Gastrocnemius medialis (tissue), 4 donors: Measurements from ENCODE around the gene SLC17A1. TPM values are rescaled to one million over a fixed set of nuclear protein-coding genes. Genes with fewer than 3 reads are reported as not detected.

Source experiments
- ATAC-seq, 2 donors: fragments of 150-250 bp; one replicate each; pipeline ENCODE4 v1.9.1; 2016
- DNase-seq, 2 donors: peaks; one replicate each; pipeline ENCODE4 v3.0.0-alpha.2; 2019
- H3K27ac ChIP-seq, 4 donors: fragments of 200-600 bp; sonication (generic); 1 replicate in 1 of 4; 2 replicates in 3 of 4; pipeline ENCODE4 v1.5.1; 2016 to 2018; ENCODE audit warnings: mild to moderate bottlenecking in 2 of 4, moderate library complexity in 1 of 4
- H3K27me3 ChIP-seq, 3 donors: fragments of 200-600 bp; sonication (generic) in 2 of 3; 1 replicate in 1 of 3; 2 replicates in 2 of 3; pipeline versions ENCODE4 v1.5.1 to v1.6.0; 2016 to 2019; ENCODE audit warnings: mild to moderate bottlenecking in 1 of 3, moderate library complexity in 1 of 3
- H3K36me3 ChIP-seq, 2 donors: fragments of 200-600 bp; sonication (generic) in 1 of 2; one replicate each; pipeline ENCODE4 v1.5.1; 2017 to 2018
- H3K4me1 ChIP-seq, 2 donors: fragments of 200-600 bp; sonication (generic) in 1 of 2; one replicate each; pipeline ENCODE4 v1.5.1; 2016 to 2017; ENCODE audit warnings: mild to moderate bottlenecking in 2 of 2
- H3K4me3 ChIP-seq, 4 donors: fragments of 200-600 bp; sonication (generic) in 3 of 4; 1 replicate in 1 of 4; 2 replicates in 3 of 4; pipeline ENCODE4 v1.5.1; 2016 to 2019; ENCODE audit warnings: mild to moderate bottlenecking in 2 of 4
- H3K9me3 ChIP-seq, 3 donors: fragments of 200-600 bp; sonication (generic) in 2 of 3; 1 replicate in 1 of 3; 2 replicates in 2 of 3; pipeline ENCODE4 v1.5.1; 2016 to 2019
- CTCF ChIP-seq, 5 experiments: fragments of 450-650 bp in 3 of 5; fragments of 200-600 bp in 2 of 5; sonication (generic) in 2 of 5; IDR thresholded peaks in 4 of 5; conservative IDR thresholded peaks in 1 of 5; 1 replicate in 4 of 5; 2 replicates in 1 of 5; pipeline ENCODE4 v1.5.1; 2016 to 2019; ENCODE audit warnings: antibody characterized with exemption in 5 of 5, mild to moderate bottlenecking in 3 of 5, moderate library complexity in 3 of 5
- POLR2A ChIP-seq, 2 donors: fragments of 450-650 bp; IDR thresholded peaks; one replicate each; pipeline ENCODE4 v1.6.1; 2017; ENCODE audit warnings: antibody characterized with exemption in 2 of 2, mild to moderate bottlenecking in 2 of 2, moderate library complexity in 2 of 2
- in situ Hi-C, 4 donors: fragments of 200-750 bp; cut with MboI; loops; one replicate each; pipeline versions ENCODE4 v1.15.0 to v1.8.0; 2017; ENCODE audit warnings: low sequenced_read_pairs in 4 of 4
- intact Hi-C: fragments of 100-400 bp; cut with DNase I; formaldehyde crosslinking; loops from one replicate; pipeline ENCODE4 v1.15.1; 2023; ENCODE audit warnings: low total_unique reads
- total RNA-seq, 4 donors: library from RNA; depleted of rRNA; stranded (reverse); fragments of >200 nt; gene quantifications; one replicate each; pipeline versions ENCODE4 v1.1.0 to v1.2.3, GENCODE V29; 2016

SLC17A1 gene
- total RNA-seq, 4 donors from 2014 or later = not detected

GRCh38 chr6:25851961-25852360, 20.1 kb upstream of the SLC17A1 start:
- Histone ChIP-seq H3K36me3 (no peaks in the 10 kb centered on the region), H3K9me3 (no peaks in the 10 kb centered on the region), H3K4me1 (no peaks in the 10 kb centered on the region), H3K27me3 (no peaks in the 10 kb centered on the region), H3K4me3 (no peak overlapping the region), H3K27ac (no peak overlapping the region)
- TF ChIP-seq POLR2A (IDR thresholded peaks at IDR 0.05) (no peak), CTCF (IDR thresholded peaks at IDR 0.05 in 4 of 5, conservative IDR thresholded peaks at IDR 0.05 in 1 of 5) (no peak)
- in situ Hi-C loops (no loop called here), intact Hi-C loops (no loop called here)
- no peak for DNase-seq
- ATAC-seq = no peak

DNA sequence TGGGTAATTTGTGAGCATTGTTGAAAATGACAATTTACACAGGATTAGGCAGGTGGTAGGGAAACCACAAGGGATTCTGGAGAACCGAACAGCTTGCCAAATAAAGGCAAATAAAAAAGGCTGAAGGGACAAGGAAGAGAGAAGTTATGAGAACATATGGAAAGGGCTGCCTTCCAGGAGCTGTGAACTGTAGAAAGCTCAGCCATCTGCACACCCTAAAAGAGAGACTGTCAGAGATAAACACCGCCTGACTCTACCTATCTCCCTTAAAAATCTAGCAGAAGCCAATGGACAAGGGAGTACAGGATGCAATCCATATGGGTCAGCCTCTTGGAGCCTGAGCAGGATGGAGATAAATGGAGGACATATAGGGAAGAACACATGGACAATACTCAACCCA, 12.7 kb upstream of the SLC17A1 start:
- no peaks in the 10 kb centered on the region for H3K9me3 ChIP-seq
- no peak overlapping the region for H3K27ac ChIP-seq
- intact Hi-C loops = no loop called here
- in situ Hi-C loops = no loop called here
- H3K27me3 ChIP-seq = no peaks in the 10 kb centered on the region
- no peak overlapping the region for H3K4me3 ChIP-seq
- H3K36me3 ChIP-seq = no peaks in the 10 kb centered on the region
- ATAC-seq (no peak), DNase-seq (no peak)
- TF ChIP-seq CTCF (IDR thresholded peaks at IDR 0.05 in 4 of 5, conservative IDR thresholded peaks at IDR 0.05 in 1 of 5) = no peak
- H3K4me1 ChIP-seq = no peaks in the 10 kb centered on the region

GRCh38 chr6:25842526-25842925, 10.7 kb upstream of the SLC17A1 start:
- no peak for ATAC-seq
- intact Hi-C loops (no loop called here), in situ Hi-C loops (no loop called here)
- Histone ChIP-seq H3K27ac (no peak overlapping the region), H3K9me3 (no peaks in the 10 kb centered on the region), H3K4me3 (no peak overlapping the region), H3K4me1 (no peaks in the 10 kb centered on the region), H3K36me3 (no peaks in the 10 kb centered on the region), H3K27me3 (no peaks in the 10 kb centered on the region)
- no peak for DNase-seq
- TF ChIP-seq CTCF (IDR thresholded peaks at IDR 0.05 in 4 of 5, conservative IDR thresholded peaks at IDR 0.05 in 1 of 5) (no peak), POLR2A (IDR thresholded peaks at IDR 0.05) (no peak)

- DNase-seq = no peak
- Histone ChIP-seq H3K4me3 (no peak overlapping the region), H3K27ac (no peak overlapping the region)
Observed at GRCh38 chr6:25835442-25836283, 3.8 kb upstream of the SLC17A1 start.

More at GRCh38 chr6:25835442-25836283, 3.8 kb upstream of the SLC17A1 start:
- TF ChIP-seq POLR2A (IDR thresholded peaks at IDR 0.05) = no peak
- no peak for TF ChIP-seq CTCF (IDR thresholded peaks at IDR 0.05 in 4 of 5, conservative IDR thresholded peaks at IDR 0.05 in 1 of 5)
- no peaks in the 10 kb centered on the region for H3K4me1 ChIP-seq
- in situ Hi-C loops (no loop called here), intact Hi-C loops (no loop called here)
- H3K36me3 ChIP-seq = no peaks in the 10 kb centered on the region
- H3K27me3 ChIP-seq = no peaks in the 10 kb centered on the region
- ATAC-seq = no peak
- no peaks in the 10 kb centered on the region for H3K9me3 ChIP-seq
